HepG2 (cell line): Measurements from ENCODE around the gene ZNF121. TPM values are rescaled to one million over a fixed set of nuclear protein-coding genes. Genes with fewer than 3 reads are reported as not detected.
A peak's percentile ranks its signal among the peaks of the same experiment; 100 is the strongest.

Experiments
- ARID4A ChIP-seq: sonication (generic); formaldehyde crosslinking; IDR thresholded peaks from 2 replicates; pipeline ENCODE4 v1.5.0; 2020; ENCODE audit warnings: mild to moderate bottlenecking, missing genetic modification reagents, borderline replicate concordance
- ARNT2 ChIP-seq: sonication (generic); formaldehyde crosslinking; IDR thresholded peaks from 2 replicates; pipeline ENCODE4 v1.8.0; 2022; ENCODE audit warnings: mild to moderate bottlenecking, low read depth, missing genetic modification reagents, moderate library complexity
- ASH2L ChIP-seq: fragments of 300-600, 200-600 bp; sonication (generic); IDR thresholded peaks from 2 replicates; pipeline ENCODE4 v1.7.0; 2017; ENCODE audit warnings: low read depth, mild to moderate bottlenecking, moderate library complexity, mixed read lengths, low read length; ENCODE audit not compliant: insufficient read length
- DMAP1 ChIP-seq: IDR thresholded peaks from 2 replicates; pipeline ENCODE4 v1.6.1; 2016
- GZF1 ChIP-seq: sonication (generic); formaldehyde crosslinking; IDR thresholded peaks from 2 replicates; pipeline ENCODE4 v1.5.1; 2020; ENCODE audit warnings: mild to moderate bottlenecking, missing genetic modification reagents
- KDM5A ChIP-seq: fragments of 200-600 bp; sonication (generic); IDR thresholded peaks from 2 replicates; pipeline ENCODE4 v1.7.0; 2018; ENCODE audit warnings: antibody characterized with exemption, mild to moderate bottlenecking, low read length, borderline replicate concordance
- PHF8 ChIP-seq: sonication (generic); formaldehyde crosslinking; IDR thresholded peaks from 2 replicates; pipeline ENCODE4 v1.5.0; 2020; ENCODE audit warnings: missing genetic modification reagents
- SMYD3 ChIP-seq: sonication (generic); formaldehyde crosslinking; IDR thresholded peaks from 2 replicates; pipeline ENCODE4 v1.8.1; 2023; ENCODE audit warnings: mild to moderate bottlenecking, missing genetic modification reagents
- SPEN ChIP-seq: sonication (generic); formaldehyde crosslinking; IDR thresholded peaks from 2 replicates; pipeline ENCODE4 v1.5.1; 2020; ENCODE audit warnings: low read depth, mild to moderate bottlenecking, missing genetic modification reagents
- TOPORS ChIP-seq: sonication (generic); formaldehyde crosslinking; IDR thresholded peaks from 2 replicates; pipeline ENCODE4 v1.8.0; 2023; ENCODE audit warnings: mild to moderate bottlenecking, missing genetic modification reagents
- ZNF253 ChIP-seq: sonication (generic); formaldehyde crosslinking; IDR thresholded peaks from 2 replicates; pipeline ENCODE4 v1.8.0; 2022; ENCODE audit warnings: mild to moderate bottlenecking, missing genetic modification reagents, borderline replicate concordance
- ZNF260 ChIP-seq: sonication (generic); formaldehyde crosslinking; IDR thresholded peaks from 2 replicates; pipeline ENCODE4 v1.4.0; 2020; ENCODE audit warnings: missing genetic modification reagents, low read depth, mild to moderate bottlenecking, borderline replicate concordance
- ZNF367 ChIP-seq: sonication (generic); formaldehyde crosslinking; IDR thresholded peaks from 2 replicates; pipeline ENCODE4 v1.4.0; 2020; ENCODE audit warnings: missing genetic modification reagents, borderline replicate concordance
- ZNF383 ChIP-seq: sonication (generic); formaldehyde crosslinking; IDR thresholded peaks from 2 replicates; pipeline ENCODE4 v1.4.0; 2020; ENCODE audit warnings: missing genetic modification reagents, mild to moderate bottlenecking, borderline replicate concordance
- ZNF414 ChIP-seq: sonication (generic); formaldehyde crosslinking; IDR thresholded peaks from 2 replicates; pipeline ENCODE4 v1.5.0; 2020; ENCODE audit warnings: missing genetic modification reagents
- ZNF691 ChIP-seq: sonication (generic); formaldehyde crosslinking; IDR thresholded peaks from 2 replicates; pipeline ENCODE4 v1.4.0; 2020; ENCODE audit warnings: missing genetic modification reagents, low read depth, mild to moderate bottlenecking, borderline replicate concordance
- ZNF704 ChIP-seq: sonication (generic); formaldehyde crosslinking; IDR thresholded peaks from 2 replicates; pipeline ENCODE4 v1.8.1; 2023; ENCODE audit warnings: mild to moderate bottlenecking, inconsistent platforms, moderate library complexity, missing genetic modification reagents, borderline replicate concordance
- ZNF720 ChIP-seq: sonication (generic); formaldehyde crosslinking; IDR thresholded peaks from 2 replicates; pipeline ENCODE4 v1.4.0; 2020; ENCODE audit warnings: missing genetic modification reagents
- ZNF784 ChIP-seq: sonication (generic); formaldehyde crosslinking; IDR thresholded peaks from 2 replicates; pipeline ENCODE4 v1.5.1; 2020; ENCODE audit warnings: missing genetic modification reagents, mild to moderate bottlenecking, borderline replicate concordance
- ZNF788 ChIP-seq: sonication (generic); formaldehyde crosslinking; IDR thresholded peaks from 2 replicates; pipeline ENCODE4 v1.5.0; 2020; ENCODE audit warnings: mild to moderate bottlenecking, missing genetic modification reagents, borderline replicate concordance
- polyA plus RNA-seq, 8 experiments: library from polyadenylated mRNA; depleted of rRNA in 3 of 8; stranded (reverse) in 7 of 8; unstranded in 1 of 8; fragments of >200 nt; fragmentation: Illumina TruSeq in 4 of 8; extraction: Trizol in 4 of 8; gene quantifications; 2 replicates each; pipeline versions ENCODE4 v1.2.1 to v1.2.3, GENCODE V29; 2011 to 2016; ENCODE audit warnings: low read depth in 4 of 8, missing spikeins in 1 of 8, mixed read lengths in 1 of 8; ENCODE audit not compliant: insufficient read depth in 1 of 8
- total RNA-seq, 5 experiments: library from RNA; depleted of rRNA; stranded (reverse); fragments of >200 nt; fragmentation: Illumina TruSeq; extraction: Trizol; gene quantifications; 2 replicates each; pipeline ENCODE4 v1.2.3, GENCODE V29; 2016; ENCODE audit warnings: low read depth in 1 of 5

The ZNF121 gene
- total and polyA plus RNA-seq, 2 of the 13 experiments (the other 11 are each of a cell fraction or from before 2014, with no cell fraction given), result 7.8 to 56.3 TPM

GRCh38 chr19:9584073-9584833 lies at the start of gene ZNF121 (continued):
- TF ChIP-seq ZNF414 (0 out of 2 replicates have a peak, but pooled peaks have one; percentile 44), GZF1 (CRISPR knock-in tag) (0 out of 2 replicates have a peak, but pooled peaks have one; percentile 36), ZNF788 (CRISPR knock-in tag) (peak; percentile 70; the same call in 1 of the 2 replicates), SMYD3 (peak; percentile 55; the same call in 1 of the 2 replicates), KDM5A (peak; percentile 74), ZNF691 (CRISPR knock-in tag) (0 out of 2 replicates have a peak, but pooled peaks have one; percentile 19), PHF8 (CRISPR knock-in tag) (peak; percentile 95), ASH2L (peak; percentile 93), ZNF704 (CRISPR knock-in tag) (no peak), ZNF260 (no peak), SPEN (CRISPR knock-in tag) (peak; percentile 72; the same call in 1 of the 2 replicates), ZNF367 (peak; percentile 22; the same call in 1 of the 2 replicates), ZNF383 (CRISPR knock-in tag) (0 out of 2 replicates have a peak, but pooled peaks have one; percentile 29), ZNF720 (0 out of 2 replicates have a peak, but pooled peaks have one; percentile 30), DMAP1 (CRISPR knock-in tag) (peak; percentile 97), ZNF253 (CRISPR knock-in tag) (no peak), ARID4A (CRISPR knock-in tag) (peak; percentile 96), ZNF784 (CRISPR knock-in tag) (peak; percentile 67; the same call in 1 of the 2 replicates), ARNT2 (CRISPR knock-in tag) (peak; percentile 65; the same call in 1 of the 2 replicates), TOPORS (CRISPR knock-in tag) (peak; percentile 76; the same call in 1 of the 2 replicates)
